ENCODE data around the gene TBL1XR1. TPM values are rescaled to one million over a fixed set of nuclear protein-coding genes. Genes with fewer than 3 reads are reported as not detected.

Gene TBL1XR1
- total RNA-seq, 1 experiment from 2014 or later: 127 TPM

DNA sequence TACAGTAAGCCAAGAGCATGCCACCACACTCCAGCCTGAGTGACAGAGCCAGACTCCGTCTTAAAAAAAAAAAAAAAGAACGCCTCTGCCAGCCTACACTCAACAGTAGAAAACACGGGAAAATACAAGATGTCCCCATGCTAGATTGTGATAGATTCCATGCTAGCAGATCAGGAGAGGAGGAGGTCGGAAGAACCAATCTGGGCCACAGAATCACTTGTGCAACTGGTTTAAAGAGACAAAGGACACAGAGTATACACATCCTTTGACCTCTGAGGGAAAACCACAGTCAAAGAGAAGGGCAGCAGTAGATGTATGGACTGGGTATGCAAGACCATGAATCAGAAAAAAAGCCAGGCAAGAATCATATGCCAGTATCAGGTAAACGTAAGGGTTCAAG, 15.9 kb downstream of the TBL1XR1 start:
- intact Hi-C loops (cut with micrococcal nuclease; ENCODE audit: unreplicated experiment): no loop called here
- Histone ChIP-seq H3K27me3 (replicated peaks; ENCODE audit: control insufficient read depth, insufficient read depth, low read length) (no peaks in the 10 kb centered on the region), H3K4me1 (peaks cover 14% of the 10 kb centered on the region), H3K4me3 (ENCODE audit: low read depth, low read length) (no peak overlapping the region), H3K36me3 (ENCODE audit: control insufficient read depth, insufficient read depth, low read length) (no peaks in the 10 kb centered on the region), H3K9me3 (no peaks in the 10 kb centered on the region)
- Mint-ChIP-seq H3K27ac (ENCODE audit: unreplicated experiment) (peak overlapping the region; percentile 17), H3K36me3 (ENCODE audit: insufficient read depth, unreplicated experiment) (peaks cover 35% of the 10 kb centered on the region), H3K27me3 (ENCODE audit: insufficient read depth, unreplicated experiment) (no peaks in the 10 kb centered on the region), H3K9me3 (ENCODE audit: unreplicated experiment) (no peaks in the 10 kb centered on the region), H3K4me1 (ENCODE audit: low read depth, unreplicated experiment) (peaks cover 28% of the 10 kb centered on the region), H3K4me3 (ENCODE audit: unreplicated experiment) (no peak overlapping the region)
- ChIA-PET CTCF (no interaction called here), POLR2A (no interaction called here)
- DNase-seq: no peak
- TF ChIP-seq, protein P1, sequence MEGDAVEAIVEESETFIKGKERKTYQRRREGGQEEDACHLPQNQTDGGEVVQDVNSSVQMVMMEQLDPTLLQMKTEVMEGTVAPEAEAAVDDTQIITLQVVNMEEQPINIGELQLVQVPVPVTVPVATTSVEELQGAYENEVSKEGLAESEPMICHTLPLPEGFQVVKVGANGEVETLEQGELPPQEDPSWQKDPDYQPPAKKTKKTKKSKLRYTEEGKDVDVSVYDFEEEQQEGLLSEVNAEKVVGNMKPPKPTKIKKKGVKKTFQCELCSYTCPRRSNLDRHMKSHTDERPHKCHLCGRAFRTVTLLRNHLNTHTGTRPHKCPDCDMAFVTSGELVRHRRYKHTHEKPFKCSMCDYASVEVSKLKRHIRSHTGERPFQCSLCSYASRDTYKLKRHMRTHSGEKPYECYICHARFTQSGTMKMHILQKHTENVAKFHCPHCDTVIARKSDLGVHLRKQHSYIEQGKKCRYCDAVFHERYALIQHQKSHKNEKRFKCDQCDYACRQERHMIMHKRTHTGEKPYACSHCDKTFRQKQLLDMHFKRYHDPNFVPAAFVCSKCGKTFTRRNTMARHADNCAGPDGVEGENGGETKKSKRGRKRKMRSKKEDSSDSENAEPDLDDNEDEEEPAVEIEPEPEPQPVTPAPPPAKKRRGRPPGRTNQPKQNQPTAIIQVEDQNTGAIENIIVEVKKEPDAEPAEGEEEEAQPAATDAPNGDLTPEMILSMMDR (IDR thresholded peaks at IDR 0.05; ENCODE audit: insufficient read depth in 1 of 2, low read depth in 1 of 2, low read length in 1 of 2, severe bottlenecking in 1 of 2, unreplicated experiment in 1 of 2): no peak
- BruUV-seq (replicated peaks): no TSS peak

DNA sequence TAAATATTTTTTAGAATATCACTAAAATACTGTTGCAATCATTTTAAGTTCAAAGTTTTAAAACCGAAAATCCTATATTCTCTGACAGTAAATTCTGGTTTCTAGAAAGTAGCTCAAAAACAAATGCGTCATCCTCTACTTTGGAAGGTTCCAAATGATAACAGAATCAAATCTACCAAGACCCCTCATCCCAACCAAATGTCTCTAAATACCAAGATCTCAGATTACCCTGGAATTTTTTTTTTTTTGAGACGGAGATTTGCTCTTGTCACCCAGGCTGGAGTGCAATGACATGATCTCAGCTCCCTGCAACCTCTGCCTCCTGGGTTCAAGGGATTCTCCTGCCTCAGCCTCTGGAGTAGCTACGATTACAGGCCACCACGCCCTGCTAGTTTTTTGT, 16.8 kb downstream of the TBL1XR1 start:
- H3K36me3 Mint-ChIP-seq (ENCODE audit: insufficient read depth, unreplicated experiment): peaks cover 35% of the 10 kb centered on the region
- H3K9me3 Mint-ChIP-seq (ENCODE audit: unreplicated experiment): no peaks in the 10 kb centered on the region
- peaks cover 14% of the 10 kb centered on the region for H3K4me1 ChIP-seq
- ChIA-PET POLR2A (no interaction called here), CTCF (no interaction called here)
- peaks cover 25% of the 10 kb centered on the region for H3K4me1 Mint-ChIP-seq (ENCODE audit: low read depth, unreplicated experiment)
- DNase-seq: no peak
- BruUV-seq (replicated peaks): no TSS peak
- H3K27ac Mint-ChIP-seq (ENCODE audit: unreplicated experiment): no peak overlapping the region
- no peaks in the 10 kb centered on the region for H3K36me3 ChIP-seq (ENCODE audit: control insufficient read depth, insufficient read depth, low read length)
- no peaks in the 10 kb centered on the region for H3K27me3 Mint-ChIP-seq (ENCODE audit: insufficient read depth, unreplicated experiment)
- H3K27me3 ChIP-seq (replicated peaks; ENCODE audit: control insufficient read depth, insufficient read depth, low read length): no peaks in the 10 kb centered on the region
- H3K4me3 Mint-ChIP-seq (ENCODE audit: unreplicated experiment): no peak overlapping the region
- no peaks in the 10 kb centered on the region for H3K9me3 ChIP-seq
- TF ChIP-seq, protein P1 (IDR thresholded peaks at IDR 0.05; ENCODE audit: insufficient read depth in 1 of 2, low read depth in 1 of 2, low read length in 1 of 2, severe bottlenecking in 1 of 2, unreplicated experiment in 1 of 2): no peak
- intact Hi-C loops (cut with micrococcal nuclease; ENCODE audit: unreplicated experiment): no loop called here
- no peak overlapping the region for H3K4me3 ChIP-seq (ENCODE audit: low read depth, low read length)

DNA sequence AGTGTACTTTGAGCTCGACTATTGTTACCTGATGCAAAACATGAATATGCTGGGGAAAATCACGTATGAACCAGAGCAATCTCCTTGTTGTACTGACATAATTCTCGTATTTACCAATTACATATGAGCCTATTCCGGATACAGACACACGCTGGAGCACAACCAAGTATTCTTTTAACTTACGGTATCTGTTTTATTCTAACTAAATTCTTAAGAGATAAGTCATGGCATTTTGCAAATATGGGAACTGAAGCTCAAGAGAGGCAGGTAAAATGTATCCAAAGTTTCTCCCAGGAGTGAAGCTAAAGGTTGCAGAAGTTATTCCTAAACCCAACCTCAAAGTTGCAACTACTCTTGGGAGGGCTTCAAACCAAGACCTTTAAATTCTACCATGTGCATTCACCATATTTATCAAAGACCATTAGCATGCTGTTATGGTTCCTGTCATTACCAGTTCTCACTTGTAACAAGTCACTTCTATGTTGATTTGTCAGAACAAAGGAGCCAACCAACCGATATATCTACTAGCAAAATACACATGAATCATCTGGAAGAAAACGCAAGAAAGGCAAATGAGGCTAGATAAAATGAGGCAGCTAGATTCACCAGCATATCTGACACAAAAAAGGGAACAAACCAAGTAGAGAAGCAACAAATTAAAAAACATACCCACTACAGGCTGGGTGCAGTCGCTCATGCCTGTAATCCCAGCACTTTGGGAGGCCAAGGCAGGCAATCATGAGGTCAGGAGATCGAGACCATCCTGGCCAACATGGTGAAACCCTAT, 17.8 kb downstream of the TBL1XR1 start:
- intact Hi-C loops (cut with micrococcal nuclease; ENCODE audit: unreplicated experiment): no loop called here
- Mint-ChIP-seq H3K27ac (ENCODE audit: unreplicated experiment) (no peak overlapping the region), H3K9me3 (ENCODE audit: unreplicated experiment) (no peaks in the 10 kb centered on the region), H3K4me1 (ENCODE audit: low read depth, unreplicated experiment) (peaks cover 25% of the 10 kb centered on the region), H3K36me3 (ENCODE audit: insufficient read depth, unreplicated experiment) (peaks cover 27% of the 10 kb centered on the region), H3K4me3 (ENCODE audit: unreplicated experiment) (no peak overlapping the region), H3K27me3 (ENCODE audit: insufficient read depth, unreplicated experiment) (no peaks in the 10 kb centered on the region)
- ChIA-PET POLR2A (no interaction called here), CTCF (interaction anchor here (0.7 kb wide), 1 partner anchor 136 kb away, joined by 6 read pairs; no protein-coding TSS in a partner anchor)
- no peaks in the 10 kb centered on the region for H3K9me3 ChIP-seq
- no TSS peak for BruUV-seq (replicated peaks)
- H3K36me3 ChIP-seq (ENCODE audit: control insufficient read depth, insufficient read depth, low read length): no peaks in the 10 kb centered on the region
- peaks cover 14% of the 10 kb centered on the region for H3K4me1 ChIP-seq
- no peak overlapping the region for H3K4me3 ChIP-seq (ENCODE audit: low read depth, low read length)
- TF ChIP-seq, protein P1 (IDR thresholded peaks at IDR 0.05; ENCODE audit: insufficient read depth in 1 of 2, low read depth in 1 of 2, low read length in 1 of 2, severe bottlenecking in 1 of 2, unreplicated experiment in 1 of 2): no peak
- no peak for DNase-seq
- H3K27me3 ChIP-seq (replicated peaks; ENCODE audit: control insufficient read depth, insufficient read depth, low read length): no peaks in the 10 kb centered on the region
